ES-I3 (cell line): ENCODE data around the gene FOCAD.

Experiments
- H3K36me3 ChIP-seq: 2 replicates; pipeline ENCODE4 v1.6.1; 2013; ENCODE audit warnings: mild to moderate bottlenecking, low read length, control low read depth, moderate library complexity; ENCODE audit not compliant: insufficient read depth
- H3K4me1 ChIP-seq: 2 replicates; pipeline ENCODE4 v1.6.1; 2013; ENCODE audit warnings: mild to moderate bottlenecking, control low read depth, low read length; ENCODE audit not compliant: insufficient read depth
- H3K9ac ChIP-seq: 2 replicates; pipeline ENCODE4 v1.6.1; 2013; ENCODE audit warnings: low read depth, mild to moderate bottlenecking, low read length, moderate library complexity
- H3K9me3 ChIP-seq: 2 replicates; pipeline ENCODE4 v1.6.1; 2013; ENCODE audit warnings: mild to moderate bottlenecking, low read length, moderate library complexity; ENCODE audit not compliant: control insufficient read depth, insufficient read depth

FOCAD gene

DNA sequence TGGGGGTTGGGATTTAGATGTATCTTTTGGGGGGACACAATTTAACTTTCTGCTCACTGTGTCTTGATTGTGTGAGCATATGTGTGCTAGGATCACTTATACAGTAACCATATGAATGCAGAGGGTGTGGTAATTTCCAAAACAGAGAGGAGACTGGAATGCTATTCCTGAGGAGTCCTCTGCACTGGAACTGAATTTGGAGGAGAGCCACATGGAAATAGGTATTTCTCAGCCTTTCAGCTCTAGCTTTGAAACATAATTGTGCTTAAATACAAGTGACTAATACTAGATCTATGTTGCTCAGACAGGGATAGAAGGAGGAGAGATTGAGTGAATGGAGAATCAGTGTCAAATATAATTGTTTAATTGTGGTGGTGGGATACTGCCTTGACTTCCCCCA is 45.5 kb downstream of the FOCAD start:
- Histone ChIP-seq H3K9ac (no peak overlapping the region), H3K9me3 (no peaks in the 10 kb centered on the region), H3K4me1 (no peaks in the 10 kb centered on the region), H3K36me3 (no peaks in the 10 kb centered on the region; the same call in 1 of the 2 replicates)

DNA sequence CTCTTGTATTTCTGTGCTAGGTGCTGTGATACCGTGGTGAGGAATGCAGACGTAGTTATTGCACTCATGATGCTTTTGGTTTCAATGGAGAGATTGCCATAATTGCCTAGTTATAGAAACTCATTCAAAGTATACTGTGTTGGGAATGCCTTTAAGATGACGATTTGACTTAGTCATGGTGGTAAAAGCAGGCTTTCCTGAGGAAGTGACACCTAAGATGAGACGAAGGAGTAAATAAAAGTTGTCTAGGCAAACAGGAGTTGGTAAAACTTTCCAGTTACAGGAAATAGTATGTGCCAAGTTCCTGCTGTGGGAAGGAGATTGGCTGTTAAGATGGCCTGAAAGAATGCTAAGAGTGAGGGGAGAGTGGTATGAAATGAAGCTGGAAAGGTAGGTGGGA is 48.1 kb downstream of the FOCAD start:
- Histone ChIP-seq H3K9me3 (no peaks in the 10 kb centered on the region), H3K9ac (no peak overlapping the region), H3K36me3 (no peaks in the 10 kb centered on the region), H3K4me1 (no peaks in the 10 kb centered on the region)

DNA sequence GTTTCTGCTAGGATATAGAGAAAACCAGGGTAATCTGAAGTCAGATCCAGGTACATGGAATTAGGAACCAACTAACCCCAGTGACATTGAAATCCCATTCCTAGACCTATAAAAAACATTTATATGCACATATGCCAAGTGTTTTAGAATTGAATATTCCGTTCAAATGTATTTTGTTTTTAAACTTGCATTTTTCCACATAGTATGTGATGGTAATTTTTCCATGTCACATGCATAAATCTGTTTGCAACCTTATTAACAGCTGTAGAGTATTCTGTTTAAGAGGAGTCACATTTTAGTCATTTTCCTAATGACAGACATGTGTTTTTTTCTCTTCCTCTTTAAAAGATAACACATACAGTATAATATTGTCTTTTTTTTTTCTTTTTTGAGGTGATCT is 50.2 kb downstream of the FOCAD start:
- H3K9ac ChIP-seq = no peak overlapping the region
- no peaks in the 10 kb centered on the region for H3K4me1 ChIP-seq
- H3K36me3 ChIP-seq = no peaks in the 10 kb centered on the region
- H3K9me3 ChIP-seq = no peaks in the 10 kb centered on the region

DNA sequence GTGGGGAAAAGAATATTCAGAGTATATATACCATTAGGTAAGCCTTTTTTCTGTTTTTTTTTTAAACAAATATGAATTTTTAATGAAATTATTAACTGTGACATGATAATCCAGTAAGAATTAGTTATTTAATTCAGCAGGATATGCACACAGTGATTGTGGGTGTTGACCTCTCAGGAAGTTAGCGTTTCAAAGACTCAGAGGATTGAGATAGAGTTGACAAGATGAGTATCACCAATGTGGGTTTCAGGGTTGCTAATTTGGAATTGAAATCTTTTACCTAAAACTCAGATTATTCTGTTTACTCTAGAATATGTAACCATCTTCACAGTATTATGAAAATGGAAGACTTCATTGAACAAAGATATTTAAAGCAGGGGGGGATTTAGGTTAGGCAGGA is 56.2 kb downstream of the FOCAD start:
- Histone ChIP-seq H3K9me3 (no peaks in the 10 kb centered on the region), H3K9ac (no peak overlapping the region), H3K36me3 (peaks cover 4% of the 10 kb centered on the region; the same call in 1 of the 2 replicates), H3K4me1 (peaks cover 4% of the 10 kb centered on the region; the same call in 1 of the 2 replicates)

- peaks cover 4% of the 10 kb centered on the region; the same call in 1 of the 2 replicates for H3K4me1 ChIP-seq
- H3K36me3 ChIP-seq = peaks cover 4% of the 10 kb centered on the region; the same call in 1 of the 2 replicates
- no peak overlapping the region for H3K9ac ChIP-seq
- no peaks in the 10 kb centered on the region for H3K9me3 ChIP-seq
Measured at GRCh38 chr9:20740929-20741582, 57.0 kb downstream of the FOCAD start.

DNA sequence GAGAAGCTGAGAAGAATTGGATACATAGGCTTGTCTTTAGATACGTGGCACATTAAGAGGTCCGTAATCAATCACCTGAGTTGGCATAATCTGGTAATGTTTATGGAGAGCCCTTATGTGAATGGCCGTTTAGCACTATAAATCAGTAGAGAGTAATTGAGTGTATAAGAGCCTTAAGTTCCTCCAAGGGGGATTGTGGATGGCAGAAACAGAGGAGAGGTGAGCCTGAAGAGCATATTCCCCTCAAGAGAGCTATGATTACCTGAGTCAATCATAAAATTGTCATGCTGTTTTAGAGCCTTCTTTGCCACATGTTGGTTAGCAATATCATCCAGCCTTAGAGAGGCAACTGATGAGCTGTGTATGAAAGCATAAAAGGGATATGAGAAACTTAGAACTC is 58.8 kb downstream of the FOCAD start:
- Histone ChIP-seq H3K4me1 (peaks cover 4% of the 10 kb centered on the region; the same call in 1 of the 2 replicates), H3K9ac (no peak overlapping the region), H3K36me3 (peaks cover 4% of the 10 kb centered on the region; the same call in 1 of the 2 replicates), H3K9me3 (no peaks in the 10 kb centered on the region)

DNA sequence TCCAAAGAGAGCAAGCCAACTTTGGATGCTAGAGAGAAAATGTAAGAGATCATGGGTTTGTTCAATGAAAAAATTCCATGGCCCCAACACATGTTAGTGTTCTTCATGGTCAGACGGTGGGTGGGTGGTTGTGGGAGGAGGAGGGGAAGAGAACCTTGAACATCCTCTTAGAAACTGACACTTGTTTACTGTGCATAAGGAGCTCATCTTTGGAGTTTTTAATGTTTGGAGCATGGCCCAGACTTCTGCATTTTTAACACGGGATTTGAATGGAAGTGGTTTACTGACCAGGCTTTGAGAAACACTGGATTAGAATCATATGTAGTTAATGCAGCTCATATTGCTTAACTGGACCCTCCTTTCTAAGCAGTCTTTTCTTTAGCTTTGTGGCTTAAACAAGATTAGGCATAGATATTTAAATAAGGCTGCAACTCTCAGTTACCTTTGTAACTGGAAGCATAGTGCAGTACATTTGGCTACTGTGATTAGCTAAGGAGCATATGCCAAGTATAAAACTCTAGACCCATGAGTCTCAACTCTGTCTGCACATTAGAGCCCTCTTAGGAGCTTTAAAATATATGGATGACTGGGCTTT is 60.1 kb downstream of the FOCAD start:
- Histone ChIP-seq H3K36me3 (peaks cover 4% of the 10 kb centered on the region; the same call in 1 of the 2 replicates), H3K9ac (no peak overlapping the region), H3K9me3 (no peaks in the 10 kb centered on the region), H3K4me1 (peaks cover 7% of the 10 kb centered on the region; the same call in 1 of the 2 replicates)

DNA sequence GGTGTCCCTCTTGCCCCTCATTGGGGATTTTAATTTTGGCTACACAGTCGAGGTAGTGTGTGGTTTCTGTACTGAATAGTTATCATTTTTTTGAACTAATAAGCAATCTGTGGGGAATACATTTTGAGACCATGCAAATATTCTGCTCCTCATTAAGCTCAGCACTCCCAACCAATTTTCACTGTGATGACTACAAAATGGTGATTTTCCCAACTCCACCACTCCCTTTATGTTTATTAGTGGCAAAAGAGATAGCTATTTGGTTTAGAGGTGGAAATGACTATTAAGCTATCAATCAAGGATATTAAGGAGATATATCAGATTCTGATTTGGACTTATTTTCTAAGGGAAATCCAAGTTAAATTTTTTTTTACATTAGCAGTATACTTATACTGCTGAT is 62.9 kb downstream of the FOCAD start:
- H3K4me1 ChIP-seq = peaks cover 9% of the 10 kb centered on the region; the same call in 1 of the 2 replicates
- no peaks in the 10 kb centered on the region for H3K9me3 ChIP-seq

DNA sequence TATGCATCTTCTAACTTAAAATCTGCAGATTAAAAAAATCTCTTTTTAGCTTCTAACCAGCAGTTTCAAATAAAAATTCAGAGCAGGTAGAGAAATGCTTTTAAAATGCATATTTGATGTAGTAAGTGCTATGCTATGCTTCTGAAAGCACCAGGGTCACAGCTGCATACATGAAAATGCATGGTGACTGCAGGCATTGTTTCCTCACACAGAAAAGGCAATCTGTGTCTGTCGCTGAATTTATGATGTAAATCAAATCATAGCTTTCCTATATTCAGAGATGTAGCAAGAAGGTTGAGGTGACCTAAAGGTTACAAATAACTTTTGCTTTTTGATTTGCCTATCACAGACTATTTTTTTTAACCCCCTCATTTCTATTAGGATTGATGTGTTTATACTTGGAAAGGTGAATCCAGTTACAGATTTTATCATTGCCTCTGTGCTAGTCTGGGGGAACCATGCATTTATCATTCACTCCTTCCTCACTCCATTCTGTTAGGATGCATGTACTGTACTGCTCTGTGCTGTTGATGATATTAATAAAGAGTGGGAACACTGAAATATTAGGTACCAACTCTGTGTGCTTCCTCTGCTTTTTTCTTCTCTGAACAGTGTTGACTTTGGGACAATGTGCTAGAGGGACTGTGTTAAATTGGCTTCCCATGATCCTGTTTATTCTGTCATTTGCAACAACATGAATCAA is 65.6 kb downstream of the FOCAD start:
- Histone ChIP-seq H3K4me1 (peaks cover 6% of the 10 kb centered on the region; the same call in 1 of the 2 replicates), H3K9me3 (no peaks in the 10 kb centered on the region), H3K36me3 (no peaks in the 10 kb centered on the region), H3K9ac (no peak overlapping the region)

More for the DNA sequence above, 62.9 kb downstream of the FOCAD start:
- Histone ChIP-seq H3K36me3 (no peaks in the 10 kb centered on the region), H3K9ac (no peak overlapping the region)

DNA sequence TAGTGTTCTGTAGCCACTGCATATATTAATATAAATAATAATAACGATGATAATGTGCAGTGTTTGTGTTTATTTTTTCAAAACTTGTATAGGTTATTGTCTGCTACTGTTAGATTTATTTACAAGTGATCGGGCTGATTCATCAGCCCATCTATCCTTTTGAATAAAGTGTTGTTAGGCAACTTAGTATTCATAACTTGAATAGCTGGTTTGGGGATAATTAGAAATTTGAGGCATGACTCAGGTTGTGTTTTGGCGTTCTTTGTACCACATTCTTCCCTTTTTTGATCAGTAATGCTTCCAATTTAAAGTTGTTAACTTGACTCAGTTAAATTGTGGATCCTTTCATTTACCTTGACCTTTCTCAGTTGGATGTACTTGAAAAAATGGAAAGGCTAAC is 69.7 kb downstream of the FOCAD start:
- no peaks in the 10 kb centered on the region for H3K9me3 ChIP-seq
- no peak overlapping the region for H3K9ac ChIP-seq
- peaks cover 6% of the 10 kb centered on the region; the same call in 1 of the 2 replicates for H3K4me1 ChIP-seq
- H3K36me3 ChIP-seq = peaks cover 3% of the 10 kb centered on the region

GRCh38 chr9:20754556-20754955 is 70.5 kb downstream of the FOCAD start:
- Histone ChIP-seq H3K4me1 (no peaks in the 10 kb centered on the region), H3K36me3 (peaks cover 3% of the 10 kb centered on the region), H3K9me3 (no peaks in the 10 kb centered on the region), H3K9ac (no peak overlapping the region)

DNA sequence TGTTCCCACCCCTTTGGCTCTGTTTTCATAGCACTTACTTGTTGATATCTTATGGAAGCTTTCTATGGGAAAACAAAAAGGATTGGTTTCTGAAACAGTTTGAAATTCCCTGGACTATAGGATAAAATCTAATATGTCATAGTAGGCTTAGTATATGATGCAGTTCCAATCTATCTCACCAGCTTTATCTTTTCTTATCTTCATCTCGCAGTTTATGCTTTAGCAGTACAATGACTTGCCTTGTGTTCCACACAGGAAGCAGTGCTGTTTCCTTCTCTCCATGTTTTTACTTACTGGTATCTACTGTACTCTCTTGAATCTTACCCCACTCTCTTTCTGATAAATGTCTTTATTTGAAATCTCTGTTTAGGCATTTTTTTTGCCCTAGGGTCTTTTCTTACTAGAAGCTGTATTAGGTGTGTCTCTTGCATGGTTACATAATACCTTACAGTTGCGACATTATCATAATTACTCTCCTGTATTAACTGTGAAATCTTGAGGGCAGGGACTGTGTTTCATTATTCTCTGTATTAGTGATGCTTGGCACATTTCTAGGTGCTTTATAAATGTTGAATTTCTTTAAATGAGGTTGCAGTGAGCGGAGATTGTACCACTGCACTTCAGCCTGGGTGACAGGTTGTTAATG is 76.3 kb downstream of the FOCAD start:
- H3K4me1 ChIP-seq = no peaks in the 10 kb centered on the region
- no peaks in the 10 kb centered on the region for H3K9me3 ChIP-seq
- no peak overlapping the region for H3K9ac ChIP-seq
- peaks cover 5% of the 10 kb centered on the region for H3K36me3 ChIP-seq

- no peaks in the 10 kb centered on the region for H3K4me1 ChIP-seq
- no peak overlapping the region for H3K9ac ChIP-seq
- H3K9me3 ChIP-seq = no peaks in the 10 kb centered on the region; the same call in 1 of the 2 replicates
- H3K36me3 ChIP-seq = no peaks in the 10 kb centered on the region; the same call in 1 of the 2 replicates
Measured at GRCh38 chr9:20770947-20771346, 86.9 kb downstream of the FOCAD start.

DNA sequence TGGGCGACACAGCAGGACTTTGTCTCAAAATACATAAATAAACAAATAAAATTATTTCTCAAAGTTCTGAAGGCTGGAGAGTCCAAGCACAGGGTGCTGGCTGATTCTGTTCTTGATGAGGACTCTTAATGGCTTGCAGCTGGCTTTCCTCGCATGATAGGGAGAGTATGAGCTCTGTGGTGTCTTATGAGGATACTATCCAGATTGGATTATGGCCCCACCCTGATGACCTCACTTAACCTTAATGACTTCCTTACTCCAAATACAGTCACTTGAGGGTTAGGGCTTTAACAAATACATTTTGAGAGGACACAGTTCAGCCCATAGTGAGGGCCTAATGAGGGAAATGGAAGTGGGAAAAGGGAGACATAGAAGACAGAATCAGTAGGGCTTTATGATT is 87.7 kb downstream of the FOCAD start:
- Histone ChIP-seq H3K4me1 (no peaks in the 10 kb centered on the region), H3K9ac (no peak overlapping the region), H3K9me3 (no peaks in the 10 kb centered on the region; the same call in 1 of the 2 replicates), H3K36me3 (no peaks in the 10 kb centered on the region; the same call in 1 of the 2 replicates)
